Measurements from ENCODE around the gene KIAA1549. TPM values are rescaled to one million over a fixed set of nuclear protein-coding genes. Genes with fewer than 3 reads are reported as not detected.

KIAA1549 gene
- total RNA-seq, 1 donor = 3.7 TPM

- no peak for DNase-seq (ENCODE audit: low read depth)
- TF ChIP-seq, protein P1, sequence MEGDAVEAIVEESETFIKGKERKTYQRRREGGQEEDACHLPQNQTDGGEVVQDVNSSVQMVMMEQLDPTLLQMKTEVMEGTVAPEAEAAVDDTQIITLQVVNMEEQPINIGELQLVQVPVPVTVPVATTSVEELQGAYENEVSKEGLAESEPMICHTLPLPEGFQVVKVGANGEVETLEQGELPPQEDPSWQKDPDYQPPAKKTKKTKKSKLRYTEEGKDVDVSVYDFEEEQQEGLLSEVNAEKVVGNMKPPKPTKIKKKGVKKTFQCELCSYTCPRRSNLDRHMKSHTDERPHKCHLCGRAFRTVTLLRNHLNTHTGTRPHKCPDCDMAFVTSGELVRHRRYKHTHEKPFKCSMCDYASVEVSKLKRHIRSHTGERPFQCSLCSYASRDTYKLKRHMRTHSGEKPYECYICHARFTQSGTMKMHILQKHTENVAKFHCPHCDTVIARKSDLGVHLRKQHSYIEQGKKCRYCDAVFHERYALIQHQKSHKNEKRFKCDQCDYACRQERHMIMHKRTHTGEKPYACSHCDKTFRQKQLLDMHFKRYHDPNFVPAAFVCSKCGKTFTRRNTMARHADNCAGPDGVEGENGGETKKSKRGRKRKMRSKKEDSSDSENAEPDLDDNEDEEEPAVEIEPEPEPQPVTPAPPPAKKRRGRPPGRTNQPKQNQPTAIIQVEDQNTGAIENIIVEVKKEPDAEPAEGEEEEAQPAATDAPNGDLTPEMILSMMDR (IDR thresholded peaks at IDR 0.05; ENCODE audit: insufficient read depth, low read length) = no peak
- no peak overlapping the region for H3K4me3 ChIP-seq (ENCODE audit: low read depth, low read length)
Observed at GRCh38 chr7:138834583-138834982, 146.6 kb downstream of the KIAA1549 start.

DNA sequence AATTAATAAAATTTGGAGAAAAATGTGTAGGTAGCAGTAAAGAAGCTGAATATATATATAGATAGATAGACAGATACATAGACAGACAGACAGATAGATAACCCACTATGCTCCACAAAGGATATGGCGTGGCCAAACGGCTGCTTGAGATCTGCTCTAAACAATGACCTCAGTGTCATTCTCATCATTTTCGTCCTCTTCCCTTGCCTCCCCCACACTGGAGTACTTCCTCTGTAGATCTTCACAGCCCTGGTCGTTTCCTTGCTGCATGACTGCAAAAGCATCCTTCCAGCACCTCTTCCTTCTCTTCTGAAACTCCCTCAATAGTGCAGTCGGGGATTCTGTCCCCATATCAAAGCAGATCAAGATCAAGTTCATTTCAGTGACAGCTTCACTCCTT is 147.6 kb downstream of the KIAA1549 start:
- DNase-seq (ENCODE audit: low read depth) = no peak

GRCh38 chr7:138832966-138833365 is 148.2 kb downstream of the KIAA1549 start:
- DNase-seq (ENCODE audit: low read depth) = no peak
- TF ChIP-seq, protein P1 (IDR thresholded peaks at IDR 0.05; ENCODE audit: insufficient read depth, low read length) = no peak
- H3K4me3 ChIP-seq (ENCODE audit: low read depth, low read length) = no peak overlapping the region

More for the DNA sequence above, 147.6 kb downstream of the KIAA1549 start:
- H3K4me3 ChIP-seq (ENCODE audit: low read depth, low read length) = no peak overlapping the region
- TF ChIP-seq, protein P1 (IDR thresholded peaks at IDR 0.05; ENCODE audit: insufficient read depth, low read length) = no peak

GRCh38 chr7:138829335-138829734 is 151.9 kb downstream of the KIAA1549 start:
- DNase-seq (ENCODE audit: low read depth) = no peak
- TF ChIP-seq, protein P1 (IDR thresholded peaks at IDR 0.05; ENCODE audit: insufficient read depth, low read length) = no peak
- H3K4me3 ChIP-seq (ENCODE audit: low read depth, low read length) = no peak overlapping the region

DNA sequence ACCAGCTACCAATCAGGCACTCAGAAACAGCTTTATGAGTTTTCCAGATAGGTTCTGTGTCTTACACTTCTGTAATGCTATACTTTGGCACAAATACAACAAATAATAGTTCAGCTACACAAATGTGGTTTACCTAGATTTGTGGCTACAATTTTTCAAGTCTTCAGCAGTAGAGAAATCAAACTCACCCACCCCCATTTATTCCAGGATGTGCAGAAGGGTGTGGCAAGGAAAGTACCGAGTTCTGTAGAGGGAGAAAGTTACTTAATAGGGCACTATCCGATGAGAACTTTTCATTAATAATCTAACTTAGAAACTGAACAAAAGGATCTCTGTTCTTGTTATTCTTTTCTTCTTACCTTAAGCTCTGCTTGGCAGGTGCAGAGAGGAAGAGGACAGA is 152.9 kb downstream of the KIAA1549 start:
- no peak for DNase-seq (ENCODE audit: low read depth)
- TF ChIP-seq, protein P1 (IDR thresholded peaks at IDR 0.05; ENCODE audit: insufficient read depth, low read length) = no peak

GRCh38 chr7:138825049-138825721 is 156.0 kb downstream of the KIAA1549 start:
- TF ChIP-seq, protein P1 (IDR thresholded peaks at IDR 0.05; ENCODE audit: insufficient read depth, low read length) = no peak
- no peak for DNase-seq (ENCODE audit: low read depth)
- no peak overlapping the region for H3K4me3 ChIP-seq (ENCODE audit: low read depth, low read length)

More for the DNA sequence above, 152.9 kb downstream of the KIAA1549 start:
- no peak overlapping the region for H3K4me3 ChIP-seq (ENCODE audit: low read depth, low read length)

Data from fibroblast of the aortic adventitia (primary cell).